Activated T-cell treated with anti-CD3 and anti-CD28 coated beads, Interleukin-2, amount 50 U/mL, for 24 hours (primary cell): ENCODE data around the gene TCHHL1.
A peak's percentile ranks its signal among the peaks of the same experiment; 100 is the strongest.

Experiments used
- DNase-seq: peaks from one replicate; pipeline ENCODE4 v3.0.0-alpha.2; 2020
- H3K27ac Mint-ChIP-seq: 2 replicates; pipeline ENCODE4 v1.8.0; 2020; ENCODE audit warnings: mild to moderate bottlenecking, mixed read lengths
- H3K27me3 Mint-ChIP-seq: 2 replicates; pipeline ENCODE4 v1.8.0; 2020; ENCODE audit warnings: mixed read lengths
- H3K36me3 Mint-ChIP-seq: 2 replicates; pipeline ENCODE4 v1.8.0; 2020; ENCODE audit warnings: low read depth, mixed read lengths
- H3K4me1 Mint-ChIP-seq: 2 replicates; pipeline ENCODE4 v1.8.0; 2020; ENCODE audit warnings: low read depth, mixed read lengths
- H3K4me3 Mint-ChIP-seq: 2 replicates; pipeline ENCODE4 v1.8.0; 2020; ENCODE audit warnings: mild to moderate bottlenecking, moderate library complexity, mixed read lengths
- H3K9me3 Mint-ChIP-seq: 2 replicates; pipeline ENCODE4 v1.8.0; 2020; ENCODE audit warnings: mixed read lengths

TCHHL1 gene

DNA sequence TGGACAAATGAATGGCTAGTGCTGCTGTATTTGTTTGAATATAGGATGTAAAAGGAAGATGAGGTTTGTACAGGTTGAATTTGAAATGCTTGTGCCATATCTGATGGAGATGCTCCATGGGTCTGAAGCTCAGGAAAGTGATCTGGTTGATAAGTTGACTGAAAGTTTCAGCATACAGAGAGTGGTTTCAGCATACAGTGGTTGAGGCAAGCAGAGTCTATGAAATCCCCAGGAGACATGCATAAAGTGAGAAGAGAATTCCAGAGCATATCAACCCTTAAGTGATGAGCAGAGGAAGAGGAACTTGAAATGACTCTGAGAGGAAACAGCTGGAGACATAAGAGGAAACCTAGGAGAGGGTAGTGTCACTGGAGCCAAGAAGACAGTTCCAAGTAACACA, 21.7 kb downstream of the TCHHL1 start:
- H3K27me3 Mint-ChIP-seq: peaks cover 38% of the 10 kb centered on the region
- no peaks in the 10 kb centered on the region for H3K4me1 Mint-ChIP-seq
- no peak overlapping the region for H3K27ac Mint-ChIP-seq
- no peak for DNase-seq
- H3K9me3 Mint-ChIP-seq: no peaks in the 10 kb centered on the region
- no peak overlapping the region for H3K4me3 Mint-ChIP-seq
- no peaks in the 10 kb centered on the region for H3K36me3 Mint-ChIP-seq

DNA sequence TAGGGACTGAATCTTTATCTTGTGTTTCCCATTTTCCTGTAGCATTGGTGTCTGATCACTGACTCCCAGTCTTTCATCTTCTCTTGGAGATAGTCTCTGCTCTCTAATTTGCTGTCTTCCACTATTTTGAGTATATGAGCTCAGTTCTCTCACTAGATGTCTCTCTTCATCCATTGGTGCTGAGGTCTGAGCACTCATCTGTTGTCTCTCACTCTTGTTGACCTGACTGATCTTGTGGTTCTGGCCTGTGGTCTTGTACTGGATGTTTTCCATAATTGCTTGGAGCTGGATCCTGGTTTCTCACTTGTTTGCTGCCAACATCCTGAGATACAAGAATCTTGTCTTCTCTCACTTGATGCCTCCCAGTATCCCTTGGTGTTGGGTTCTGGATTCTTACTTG, 26.9 kb downstream of the TCHHL1 start:
- H3K27ac Mint-ChIP-seq: no peak overlapping the region
- H3K4me3 Mint-ChIP-seq: no peak overlapping the region
- no peaks in the 10 kb centered on the region for H3K36me3 Mint-ChIP-seq
- no peaks in the 10 kb centered on the region for H3K4me1 Mint-ChIP-seq
- no peaks in the 10 kb centered on the region for H3K9me3 Mint-ChIP-seq
- DNase-seq: no peak
- H3K27me3 Mint-ChIP-seq: peaks cover 25% of the 10 kb centered on the region

DNA sequence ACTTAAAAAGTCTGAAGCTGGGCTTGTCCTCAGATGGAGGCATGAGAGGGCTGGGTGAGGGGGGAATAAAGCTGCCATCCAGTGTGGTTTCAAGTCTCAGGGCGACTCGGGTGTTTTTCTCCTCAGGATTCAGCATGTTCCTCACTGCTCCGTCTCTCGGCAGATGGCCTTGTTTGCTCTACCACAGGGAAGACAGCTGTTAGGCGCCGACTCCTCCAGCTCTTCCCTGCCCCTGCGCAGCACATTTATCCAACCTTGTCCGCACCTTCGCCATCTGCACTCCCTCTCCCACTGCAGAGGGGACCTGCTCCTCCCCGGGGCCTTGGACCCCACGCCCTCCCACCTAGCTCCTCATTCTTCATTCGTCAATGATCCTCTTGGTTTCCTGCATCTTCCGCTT, 35.5 kb downstream of the TCHHL1 start:
- peaks cover 13% of the 10 kb centered on the region for H3K4me1 Mint-ChIP-seq

DNA sequence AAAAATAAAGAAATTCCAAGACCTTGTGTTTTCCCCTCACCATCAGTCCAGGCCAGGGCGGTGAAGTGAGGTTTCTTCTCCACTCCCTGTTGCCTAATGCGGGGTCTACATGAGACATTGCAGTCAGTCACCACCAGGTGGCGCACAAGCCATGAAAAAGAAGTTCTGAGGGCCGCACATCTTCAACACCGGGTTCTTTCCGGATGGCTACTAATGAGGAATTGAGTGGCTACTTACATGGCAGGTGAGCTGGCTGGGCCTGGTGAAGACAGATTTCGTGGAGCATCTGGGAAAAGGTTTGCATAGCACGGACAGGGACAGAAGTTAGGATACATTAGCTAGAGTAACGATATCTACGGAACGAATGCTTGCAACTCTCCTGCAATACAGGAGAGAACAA, 36.3 kb downstream of the TCHHL1 start:
- H3K27ac Mint-ChIP-seq: no peak overlapping the region
- no peaks in the 10 kb centered on the region for H3K9me3 Mint-ChIP-seq
- no peaks in the 10 kb centered on the region for H3K36me3 Mint-ChIP-seq
- H3K4me1 Mint-ChIP-seq: peaks cover 20% of the 10 kb centered on the region
- H3K4me3 Mint-ChIP-seq: no peak overlapping the region
- peaks cover 7% of the 10 kb centered on the region for H3K27me3 Mint-ChIP-seq
- peak; percentile 89 for DNase-seq

More for the DNA sequence above, 35.5 kb downstream of the TCHHL1 start:
- no peak for DNase-seq
- Mint-ChIP-seq H3K27ac (no peak overlapping the region), H3K4me3 (no peak overlapping the region), H3K36me3 (no peaks in the 10 kb centered on the region), H3K9me3 (no peaks in the 10 kb centered on the region), H3K27me3 (peaks cover 13% of the 10 kb centered on the region)

DNA sequence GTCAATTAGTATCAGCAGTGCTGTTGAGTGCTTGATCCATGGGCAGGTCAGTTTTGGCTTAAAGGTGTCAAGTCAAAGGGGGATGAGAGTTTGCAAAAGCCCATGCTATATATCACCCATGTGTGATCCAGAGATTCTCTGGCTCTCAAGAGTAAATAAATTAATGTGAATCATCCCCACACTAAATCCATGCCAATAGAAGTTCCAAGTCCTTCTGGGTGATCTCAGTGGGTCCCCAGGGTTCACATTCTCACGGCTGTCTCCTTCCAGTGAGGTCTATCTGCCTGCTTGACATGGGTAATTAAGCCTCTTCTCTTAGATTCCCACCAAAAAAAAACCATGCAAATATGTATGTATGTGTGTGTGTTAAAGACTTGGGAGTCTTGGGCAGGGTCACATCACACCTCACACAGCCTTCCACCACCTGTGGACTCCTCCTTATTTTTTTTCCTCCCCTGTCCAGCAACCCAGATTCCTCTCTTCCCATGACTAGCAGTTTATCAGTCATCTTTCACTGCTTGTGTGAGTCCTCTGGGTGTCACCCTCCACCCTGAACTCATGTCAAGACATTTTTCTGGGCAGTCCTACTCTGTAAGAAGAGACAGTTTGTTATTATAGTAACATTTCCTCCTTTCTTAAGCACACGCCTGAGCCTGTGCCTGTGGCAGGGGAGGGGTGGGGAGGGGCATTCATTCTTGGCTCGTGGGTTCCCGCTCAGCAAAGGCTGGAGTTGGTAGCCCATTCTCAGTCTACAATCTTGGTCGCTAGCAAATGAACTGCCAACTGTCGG, 37.8 kb downstream of the TCHHL1 start:
- peaks cover 6% of the 10 kb centered on the region for H3K27me3 Mint-ChIP-seq
- no peaks in the 10 kb centered on the region for H3K36me3 Mint-ChIP-seq
- no peak overlapping the region for H3K4me3 Mint-ChIP-seq
- no peak for DNase-seq
- H3K27ac Mint-ChIP-seq: no peak overlapping the region
- peaks cover 28% of the 10 kb centered on the region for H3K4me1 Mint-ChIP-seq
- no peaks in the 10 kb centered on the region for H3K9me3 Mint-ChIP-seq

DNA sequence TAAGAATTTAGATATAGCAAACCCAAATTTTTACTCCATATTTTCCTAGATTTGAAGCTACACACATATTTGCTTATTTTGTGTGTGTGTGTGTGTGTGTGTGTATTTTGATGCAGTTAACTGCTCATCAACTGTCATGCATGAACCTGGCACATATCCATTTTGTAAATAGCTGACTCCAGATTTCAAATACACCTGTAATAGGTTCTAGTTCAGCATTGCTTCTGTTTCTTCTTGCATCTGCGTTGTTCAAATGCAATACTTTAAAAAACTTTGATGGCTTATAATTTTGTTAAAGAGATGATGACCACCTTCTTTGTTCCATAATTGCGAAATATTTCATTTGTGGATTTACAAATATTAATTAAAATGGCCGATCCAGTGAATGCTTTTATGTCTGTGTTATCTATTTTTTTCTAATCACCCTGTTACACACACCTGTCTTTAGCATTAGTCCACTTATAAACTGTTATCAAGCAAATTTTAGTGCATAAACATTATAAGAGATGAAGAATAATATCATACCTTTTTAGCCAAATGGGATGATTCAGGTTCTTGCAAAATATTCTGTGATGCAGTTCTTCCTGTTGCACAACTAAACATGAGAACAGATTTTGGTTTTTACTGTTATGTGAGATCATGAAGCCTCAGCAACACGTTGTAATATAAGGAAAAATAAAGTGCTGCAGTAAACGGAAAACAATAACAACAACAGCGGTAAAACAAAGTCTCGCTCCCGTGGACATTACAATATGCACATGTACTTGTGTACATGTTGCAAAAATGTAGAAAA, 39.4 kb downstream of the TCHHL1 start:
- Mint-ChIP-seq H3K4me3 (no peak overlapping the region), H3K4me1 (peaks cover 37% of the 10 kb centered on the region), H3K9me3 (no peaks in the 10 kb centered on the region), H3K27me3 (peaks cover 6% of the 10 kb centered on the region), H3K36me3 (no peaks in the 10 kb centered on the region), H3K27ac (no peak overlapping the region)
- no peak for DNase-seq

DNA sequence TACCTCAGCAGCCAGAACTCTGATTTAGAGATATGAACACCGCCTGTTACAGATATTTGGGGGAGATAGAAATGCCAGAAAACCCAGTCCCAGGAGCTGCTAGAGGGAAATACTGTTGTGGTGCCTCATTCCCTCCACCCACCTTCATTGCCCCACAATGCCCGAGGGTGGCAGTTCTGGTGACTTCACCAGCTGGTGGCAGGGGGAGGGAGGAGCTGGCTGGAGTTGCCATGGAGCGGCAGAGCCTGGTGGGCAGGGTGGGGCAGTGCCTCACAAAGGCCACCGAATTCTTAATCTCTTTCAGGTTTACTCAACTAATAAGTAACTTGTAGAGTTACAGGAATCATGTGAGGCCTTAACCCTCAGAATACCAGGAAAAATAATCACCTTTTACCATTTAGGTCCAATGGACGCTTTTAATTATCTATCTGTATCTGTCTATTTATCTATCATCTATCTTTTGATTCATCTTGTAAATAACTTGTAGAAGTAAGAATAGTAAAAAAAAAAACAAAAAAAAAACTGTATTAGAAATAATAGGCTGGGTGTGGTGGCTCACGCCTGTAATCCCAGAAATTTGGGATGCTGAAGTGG, 40.4 kb downstream of the TCHHL1 start:
- Mint-ChIP-seq H3K27ac (peak overlapping the region; percentile 98), H3K36me3 (no peaks in the 10 kb centered on the region), H3K27me3 (peaks cover 4% of the 10 kb centered on the region), H3K9me3 (no peaks in the 10 kb centered on the region), H3K4me1 (peaks cover 37% of the 10 kb centered on the region), H3K4me3 (peak overlapping the region; percentile 76)
- DNase-seq: no peak

DNA sequence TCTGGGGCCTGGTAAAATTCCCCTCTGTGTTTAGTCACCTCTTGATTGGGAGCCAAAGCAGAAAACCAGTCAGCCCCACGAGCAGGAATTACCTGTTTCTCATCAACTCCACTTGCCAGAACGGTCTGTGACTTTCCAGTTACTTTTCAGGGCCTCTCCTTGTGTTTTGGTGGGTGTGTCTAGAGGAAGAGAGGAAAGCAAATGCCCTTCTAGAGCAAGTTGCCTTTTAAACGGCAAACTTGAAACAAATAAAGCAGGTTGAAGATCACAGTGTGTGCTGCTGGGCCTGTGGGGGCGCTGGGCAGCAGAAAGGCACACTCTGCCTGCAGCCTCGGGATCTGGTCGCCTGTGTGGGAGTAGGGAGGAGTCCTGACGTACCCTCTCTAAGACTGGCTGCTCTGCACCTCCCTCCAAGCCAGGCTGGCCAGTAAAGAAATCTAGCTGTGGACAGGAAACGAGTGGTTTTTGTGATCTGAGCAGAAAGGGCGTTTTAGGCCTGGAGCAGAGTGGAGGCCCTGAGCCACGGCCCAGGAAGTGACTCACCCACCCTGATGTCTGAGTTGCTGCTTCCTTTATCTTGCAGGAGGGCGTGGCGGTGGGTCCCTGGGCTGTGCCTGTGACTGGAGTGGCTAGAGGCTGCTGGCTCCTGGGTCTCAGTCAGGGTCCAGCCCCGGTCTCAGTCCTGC, 41.0 kb downstream of the TCHHL1 start:
- H3K4me1 Mint-ChIP-seq: peaks cover 37% of the 10 kb centered on the region
- H3K27ac Mint-ChIP-seq: peak overlapping the region; percentile 98
- H3K4me3 Mint-ChIP-seq: peak overlapping the region; percentile 76
- no peaks in the 10 kb centered on the region for H3K36me3 Mint-ChIP-seq
- H3K27me3 Mint-ChIP-seq: peaks cover 2% of the 10 kb centered on the region
- DNase-seq: peak; percentile 86
- H3K9me3 Mint-ChIP-seq: no peaks in the 10 kb centered on the region

DNA sequence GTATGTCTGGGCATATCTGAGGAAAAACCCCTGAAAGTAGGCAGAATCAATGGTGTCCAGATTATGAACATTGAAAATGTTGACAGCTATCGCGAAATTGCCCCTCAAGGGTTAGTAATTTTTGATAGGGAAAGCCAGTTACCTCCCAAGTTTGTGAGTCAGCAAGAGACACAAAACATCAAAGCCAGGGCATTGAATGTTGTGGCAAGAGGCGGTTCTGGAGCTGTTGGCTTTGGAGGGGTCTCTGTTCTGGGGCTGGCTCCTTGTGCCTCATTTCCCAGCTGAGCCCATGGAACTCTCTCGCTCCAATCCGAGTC, 41.5 kb downstream of the TCHHL1 start:
- DNase-seq: no peak
- H3K4me3 Mint-ChIP-seq: peak overlapping the region; percentile 76
- no peaks in the 10 kb centered on the region for H3K36me3 Mint-ChIP-seq
- peaks cover 35% of the 10 kb centered on the region for H3K4me1 Mint-ChIP-seq
- peak overlapping the region; percentile 98 for H3K27ac Mint-ChIP-seq
- H3K9me3 Mint-ChIP-seq: no peaks in the 10 kb centered on the region
- no peaks in the 10 kb centered on the region for H3K27me3 Mint-ChIP-seq

DNA sequence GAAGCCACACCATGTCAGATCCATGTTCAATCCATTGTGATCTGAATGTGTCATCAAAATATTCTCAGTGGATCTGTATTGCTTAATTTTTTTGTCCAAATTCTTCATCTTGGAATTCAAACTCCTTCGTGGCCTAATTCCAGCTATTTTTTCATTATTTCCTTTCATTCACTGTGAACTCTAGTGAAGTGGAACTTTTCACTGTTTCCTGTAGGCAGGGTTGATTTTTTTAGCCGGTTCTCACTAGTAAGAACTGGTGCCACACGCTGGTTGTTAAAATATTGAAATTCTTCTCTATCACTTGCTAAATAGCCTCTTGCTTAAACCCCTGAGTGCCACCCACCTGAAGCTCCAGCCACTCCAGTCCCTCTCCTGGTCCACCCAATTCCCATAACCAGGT, 44.5 kb downstream of the TCHHL1 start:
- no peaks in the 10 kb centered on the region for H3K9me3 Mint-ChIP-seq
- H3K4me1 Mint-ChIP-seq: peaks cover 29% of the 10 kb centered on the region
- no peak overlapping the region for H3K4me3 Mint-ChIP-seq
- no peaks in the 10 kb centered on the region for H3K36me3 Mint-ChIP-seq
- H3K27ac Mint-ChIP-seq: no peak overlapping the region
- no peaks in the 10 kb centered on the region for H3K27me3 Mint-ChIP-seq
- no peak for DNase-seq

DNA sequence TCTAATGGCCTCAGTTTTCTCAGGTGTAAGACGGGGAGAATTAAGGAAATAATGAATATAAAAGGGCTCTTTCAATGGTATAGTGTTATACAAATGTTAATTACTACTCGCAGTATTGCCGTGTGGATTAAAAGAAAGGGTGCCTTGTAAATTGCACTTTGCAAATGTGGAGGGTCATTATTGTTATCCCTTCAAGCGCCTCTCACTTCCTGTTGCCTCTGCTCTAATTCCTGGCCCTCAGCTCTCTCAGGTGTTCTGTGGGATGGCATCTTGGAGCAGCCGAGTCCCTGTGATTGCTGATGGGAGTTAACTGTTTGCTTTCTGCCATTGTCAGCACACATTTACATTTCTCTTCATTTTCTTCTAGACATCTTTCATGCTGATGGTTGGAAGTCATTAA, 45.0 kb downstream of the TCHHL1 start:
- H3K27ac Mint-ChIP-seq: no peak overlapping the region

DNA sequence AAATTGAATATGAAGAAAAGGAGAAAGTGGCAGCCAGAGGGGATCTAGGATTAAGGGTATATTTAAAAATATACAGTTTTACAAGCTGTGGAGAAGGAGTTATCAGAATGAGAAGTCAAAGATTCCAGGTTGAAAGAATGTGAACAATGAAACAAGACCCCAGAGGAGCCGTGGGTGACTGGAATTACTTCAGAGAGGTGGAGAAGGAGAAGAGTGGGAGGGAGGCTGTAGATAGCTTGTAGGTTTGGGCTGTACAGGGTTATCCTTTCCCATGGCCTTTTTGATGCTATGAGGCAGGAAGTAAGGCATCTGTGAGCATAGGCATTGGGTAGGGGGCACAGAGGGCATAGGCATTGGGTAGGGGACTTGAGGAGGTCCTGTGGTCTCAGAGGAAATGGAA, 46.8 kb downstream of the TCHHL1 start:
- Mint-ChIP-seq H3K27me3 (no peaks in the 10 kb centered on the region), H3K36me3 (no peaks in the 10 kb centered on the region), H3K9me3 (no peaks in the 10 kb centered on the region), H3K27ac (no peak overlapping the region), H3K4me1 (peaks cover 14% of the 10 kb centered on the region), H3K4me3 (no peak overlapping the region)
- DNase-seq: no peak

More for the DNA sequence above, 45.0 kb downstream of the TCHHL1 start:
- no peak overlapping the region for H3K4me3 Mint-ChIP-seq
- DNase-seq: no peak
- peaks cover 26% of the 10 kb centered on the region for H3K4me1 Mint-ChIP-seq
- H3K9me3 Mint-ChIP-seq: no peaks in the 10 kb centered on the region
- H3K27me3 Mint-ChIP-seq: no peaks in the 10 kb centered on the region
- H3K36me3 Mint-ChIP-seq: no peaks in the 10 kb centered on the region

DNA sequence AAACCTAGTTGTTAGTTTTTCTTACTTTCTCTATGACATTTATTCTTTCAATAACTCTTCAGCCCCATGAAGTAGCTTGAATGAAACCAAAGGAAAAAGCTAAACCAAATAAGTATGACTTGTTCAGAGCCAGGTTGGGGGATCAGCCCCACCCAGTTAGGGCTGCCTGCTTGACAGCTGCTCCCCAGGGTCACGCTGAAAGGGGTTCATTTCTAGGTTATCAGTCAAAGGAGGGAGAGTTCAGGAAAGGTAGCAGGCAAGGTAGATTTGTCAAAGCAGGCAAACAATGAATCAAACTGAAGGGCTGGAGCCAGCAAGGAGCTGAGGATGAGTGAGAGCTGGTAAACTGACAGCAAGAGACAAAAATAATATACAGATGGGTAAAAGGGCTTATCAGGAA, 49.0 kb downstream of the TCHHL1 start:
- peaks cover 13% of the 10 kb centered on the region for H3K4me1 Mint-ChIP-seq
- H3K4me3 Mint-ChIP-seq: no peak overlapping the region

DNA sequence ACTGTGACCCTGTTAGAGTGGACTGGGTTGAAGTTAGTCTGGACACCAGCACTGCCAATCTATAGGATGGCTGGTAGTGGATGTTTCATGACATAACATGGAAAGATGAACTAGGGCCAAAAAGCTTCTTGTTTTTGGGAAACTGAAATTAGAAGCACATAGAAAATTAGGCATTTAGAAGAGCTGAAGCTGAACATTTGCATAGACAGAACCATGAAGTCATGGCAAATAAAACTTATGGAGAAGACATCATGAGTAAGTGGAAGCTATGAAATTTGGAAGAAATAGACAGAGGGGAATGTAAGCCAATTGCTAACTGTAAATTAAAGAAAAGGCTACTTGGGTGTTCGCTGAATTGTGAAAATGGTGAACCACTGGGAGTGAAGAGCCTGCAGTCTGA, 49.4 kb downstream of the TCHHL1 start:
- Mint-ChIP-seq H3K36me3 (peaks cover 22% of the 10 kb centered on the region), H3K27me3 (no peaks in the 10 kb centered on the region), H3K4me3 (no peak overlapping the region), H3K27ac (no peak overlapping the region), H3K4me1 (peaks cover 16% of the 10 kb centered on the region), H3K9me3 (no peaks in the 10 kb centered on the region)
- no peak for DNase-seq

More for the DNA sequence above, 49.0 kb downstream of the TCHHL1 start:
- no peak overlapping the region for H3K27ac Mint-ChIP-seq
- no peak for DNase-seq
- no peaks in the 10 kb centered on the region for H3K9me3 Mint-ChIP-seq
- no peaks in the 10 kb centered on the region for H3K27me3 Mint-ChIP-seq
- H3K36me3 Mint-ChIP-seq: peaks cover 17% of the 10 kb centered on the region
